ELF-1 (cell line): ENCODE results near the gene LYPD6B.

ENCODE experiments used
- DNase-seq: peaks from one replicate; pipeline ENCODE4 v3.0.0-alpha.2; 2016; ENCODE audit warnings: low read depth, low spot score

Gene LYPD6B

DNA sequence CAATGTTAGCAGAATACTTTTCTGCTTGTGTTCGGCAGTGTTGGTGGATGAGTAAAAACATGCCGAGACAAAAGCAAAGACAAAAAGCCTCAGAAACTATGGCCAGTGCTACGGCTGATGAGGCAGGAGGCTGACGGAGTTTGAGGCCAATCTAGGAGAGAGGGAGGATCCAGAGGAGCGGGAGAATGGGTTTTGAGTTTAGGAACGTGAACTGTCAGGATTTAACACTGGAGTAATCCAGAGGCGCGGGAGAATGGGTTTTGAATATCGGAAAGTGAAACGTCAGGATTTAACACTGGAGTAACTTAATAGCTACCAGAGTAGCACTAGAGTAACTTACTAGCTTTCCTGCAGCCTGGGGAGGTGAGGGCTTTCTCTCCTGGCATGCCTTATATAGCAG, 37.4 kb downstream of the LYPD6B start:
- peak; percentile 30 for DNase-seq

DNA sequence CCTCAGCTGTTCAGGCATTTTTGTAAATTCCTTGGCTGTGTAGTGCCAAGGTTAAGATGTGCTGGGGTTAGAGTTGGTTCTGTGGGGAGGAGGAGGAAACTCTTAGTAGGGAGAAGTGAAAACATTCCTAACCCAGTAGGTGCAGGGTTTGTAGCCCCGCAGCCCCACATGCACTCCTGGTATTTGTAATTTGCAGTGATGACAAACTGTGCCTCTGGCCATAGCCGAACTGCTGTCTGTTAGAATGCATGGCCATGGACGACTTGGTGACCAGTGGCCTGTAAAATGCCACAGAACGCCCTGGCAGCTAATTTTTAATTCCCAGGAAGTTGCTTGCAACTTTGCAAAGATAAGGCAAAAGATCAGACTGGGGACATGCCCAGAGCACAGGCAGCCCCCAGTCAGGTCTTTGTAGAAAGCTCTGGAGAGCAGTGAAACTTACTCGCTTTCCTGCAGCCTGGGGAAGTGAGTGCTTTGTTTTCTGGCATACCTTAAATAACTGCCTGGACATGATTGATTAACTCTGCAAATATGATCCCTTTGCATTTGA, 38.4 kb downstream of the LYPD6B start:
- peak; percentile 88 for DNase-seq

DNA sequence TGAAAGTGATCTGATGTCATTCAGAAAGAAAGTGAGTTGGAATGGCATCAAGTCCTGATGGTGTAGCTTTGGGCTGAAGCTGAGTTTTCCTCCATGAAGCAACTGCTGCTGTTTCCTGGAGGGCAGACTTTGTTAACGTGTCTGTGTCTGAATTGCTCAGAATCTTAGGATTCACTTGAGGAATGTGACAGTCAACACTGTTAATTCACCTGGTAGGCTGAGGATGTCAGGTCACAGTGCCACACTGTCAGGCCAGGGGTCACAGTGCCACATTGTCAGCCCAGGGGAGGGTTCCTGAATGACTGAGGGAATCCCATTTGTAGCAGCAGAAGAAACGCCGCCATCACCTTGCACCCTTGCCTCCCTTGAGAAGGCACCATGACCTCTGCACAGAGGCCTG, 39.4 kb downstream of the LYPD6B start:
- DNase-seq, result peak; percentile 53

DNA sequence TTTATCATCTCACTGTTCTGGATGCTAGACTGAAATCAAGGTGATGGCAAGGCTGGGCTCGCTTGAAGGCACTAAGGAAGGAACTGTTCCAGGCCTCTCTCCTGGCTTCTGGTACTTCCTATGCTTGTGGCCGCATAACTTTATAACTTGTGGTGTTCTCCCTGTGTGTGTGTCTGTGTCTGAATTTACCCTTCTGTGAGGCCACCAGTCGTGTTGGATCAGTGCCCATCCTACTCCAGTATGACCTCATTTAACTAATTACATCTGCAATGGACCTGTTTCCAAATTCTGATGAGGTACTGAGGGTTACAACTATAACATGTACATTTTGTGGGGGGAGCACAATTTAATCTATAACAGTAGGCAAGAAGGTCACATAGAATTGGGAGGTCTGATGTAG, 41.6 kb downstream of the LYPD6B start:
- DNase-seq, result no peak

DNA sequence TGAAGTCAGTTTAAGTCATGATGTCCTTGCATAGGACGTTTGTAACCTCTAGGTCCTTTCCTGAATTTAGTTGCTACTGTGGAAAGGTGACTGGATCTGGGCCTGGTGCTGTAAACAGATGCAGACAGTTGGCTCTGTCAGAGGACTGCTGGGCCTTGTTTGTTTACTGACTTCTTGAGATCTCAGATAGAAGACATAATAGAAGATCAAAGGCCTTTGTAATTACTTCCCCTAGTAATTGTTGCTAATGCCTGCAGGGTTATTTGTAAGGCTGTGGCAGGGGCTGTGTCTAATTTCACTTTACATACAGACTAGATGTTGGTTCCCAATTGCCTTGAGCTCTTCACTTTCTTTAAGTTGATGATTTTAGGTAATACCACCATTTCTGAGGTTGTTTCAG, 42.5 kb downstream of the LYPD6B start:
- DNase-seq, result peak; percentile 87

DNA sequence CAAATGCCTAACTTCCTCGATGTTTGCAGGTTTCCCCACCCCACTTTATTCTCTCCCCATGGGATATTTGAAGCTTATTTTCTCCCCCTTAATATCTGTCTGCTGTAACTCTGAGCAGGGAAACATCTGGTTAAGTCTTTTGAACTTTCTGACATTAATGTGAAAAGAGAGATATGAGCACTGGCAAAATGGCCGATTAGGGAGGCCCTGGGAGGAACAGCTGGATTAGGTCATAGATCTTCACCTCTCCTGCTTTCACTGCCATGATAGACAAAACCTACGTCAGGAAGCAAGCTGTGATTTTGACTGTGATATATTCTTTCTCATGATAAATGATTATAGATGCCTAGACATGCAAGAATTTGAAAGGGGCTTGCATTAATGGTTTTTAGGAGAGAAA, 43.6 kb downstream of the LYPD6B start:
- no peak for DNase-seq

DNA sequence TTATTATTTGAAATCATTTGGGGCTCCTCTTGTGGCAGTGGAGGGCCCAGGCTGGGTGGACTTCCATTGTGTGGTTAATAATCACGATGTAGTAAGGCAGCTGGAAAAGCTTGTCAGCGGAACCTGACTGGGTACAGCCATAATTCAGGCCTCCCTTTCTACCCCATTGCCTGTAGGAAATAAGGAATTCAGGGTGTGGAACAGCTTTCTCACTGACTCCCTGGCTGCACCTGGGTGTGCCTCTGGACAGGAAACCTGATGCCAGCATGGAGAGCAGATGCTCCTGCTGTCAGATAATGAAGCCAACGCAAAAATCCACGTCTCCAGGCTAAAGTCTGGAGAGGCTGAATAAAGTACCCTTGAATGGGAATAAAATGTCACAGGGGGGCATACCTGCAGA, 44.2 kb downstream of the LYPD6B start:
- DNase-seq, result peak; percentile 58

DNA sequence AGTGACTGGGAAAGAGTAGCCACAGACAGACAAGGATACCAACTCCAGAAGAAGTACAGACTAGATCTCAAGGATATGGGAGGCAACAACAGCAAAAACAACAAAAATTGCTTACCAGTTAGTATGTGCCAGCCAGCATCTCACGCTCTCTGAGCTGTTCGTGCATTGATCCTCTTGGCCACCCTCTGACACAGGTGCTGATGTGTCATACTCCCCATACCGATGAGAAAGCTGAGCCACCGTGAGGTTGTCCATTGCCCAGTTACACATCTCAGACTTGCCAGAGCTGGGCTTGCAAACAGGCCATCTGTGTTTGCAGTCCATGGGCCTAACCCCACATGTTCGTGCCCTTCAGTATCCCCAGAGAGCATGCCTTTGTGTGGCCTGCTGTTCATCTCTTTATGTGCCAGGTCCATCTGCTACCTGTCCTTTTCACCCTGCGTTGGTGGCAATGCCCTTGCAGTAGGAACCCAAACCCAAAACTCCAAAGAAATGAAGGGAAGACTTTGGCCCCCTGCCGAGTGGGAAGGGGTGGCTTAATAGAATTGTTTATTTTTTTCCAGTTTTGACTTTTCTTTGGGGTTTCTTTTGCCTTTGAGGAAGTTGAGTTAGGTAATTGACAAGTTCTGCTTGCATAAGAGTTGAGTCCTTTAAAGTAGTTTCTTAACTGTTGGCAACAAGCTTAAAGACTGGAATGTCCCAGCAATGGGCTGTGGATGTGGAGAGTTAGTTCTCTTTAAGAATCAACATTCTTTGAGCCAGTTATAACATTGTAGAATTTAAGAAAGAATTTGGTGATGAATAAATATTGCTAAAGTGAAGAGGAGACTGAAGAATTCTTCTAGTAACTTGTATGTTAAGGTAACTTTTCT, 46.7 kb downstream of the LYPD6B start:
- DNase-seq, result no peak

DNA sequence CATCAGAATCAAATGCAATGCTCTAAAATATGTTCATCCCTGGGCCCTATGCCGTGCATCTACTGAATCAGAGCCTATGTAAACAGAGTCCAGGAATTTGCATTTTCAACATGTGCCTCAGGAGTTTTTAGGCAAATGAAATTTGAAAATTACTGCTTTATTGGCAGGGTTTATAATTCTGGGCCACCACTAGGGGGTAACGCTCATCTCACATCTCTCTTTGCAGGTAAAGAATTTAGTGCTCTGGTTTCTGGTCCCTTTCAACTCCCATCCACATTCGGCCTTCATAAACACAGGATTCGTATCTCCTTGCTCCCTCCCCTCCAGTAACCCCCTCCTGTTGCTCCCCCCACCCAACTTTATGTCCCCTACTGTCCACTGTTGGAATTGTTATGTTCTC, 49.3 kb downstream of the LYPD6B start:
- no peak for DNase-seq

DNA sequence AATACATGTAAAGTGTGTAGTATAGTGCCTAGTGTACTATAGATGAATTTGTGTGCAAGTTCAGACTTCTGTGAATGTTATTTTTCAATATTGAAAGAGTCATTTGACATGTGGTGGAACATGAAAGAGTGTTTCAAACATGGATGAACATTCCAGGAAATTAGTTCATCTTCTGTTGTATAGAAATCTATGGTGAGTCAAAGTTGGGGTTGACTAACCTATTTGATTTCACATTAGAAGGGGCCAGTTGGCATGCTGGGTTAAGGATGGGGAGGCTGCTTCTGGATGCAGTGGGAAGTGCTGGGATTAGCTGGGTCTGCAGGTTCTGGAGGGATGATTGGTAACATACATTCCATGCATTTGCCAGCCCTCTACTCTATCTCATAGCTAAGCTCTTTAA, 50.6 kb downstream of the LYPD6B start:
- no peak for DNase-seq

DNA sequence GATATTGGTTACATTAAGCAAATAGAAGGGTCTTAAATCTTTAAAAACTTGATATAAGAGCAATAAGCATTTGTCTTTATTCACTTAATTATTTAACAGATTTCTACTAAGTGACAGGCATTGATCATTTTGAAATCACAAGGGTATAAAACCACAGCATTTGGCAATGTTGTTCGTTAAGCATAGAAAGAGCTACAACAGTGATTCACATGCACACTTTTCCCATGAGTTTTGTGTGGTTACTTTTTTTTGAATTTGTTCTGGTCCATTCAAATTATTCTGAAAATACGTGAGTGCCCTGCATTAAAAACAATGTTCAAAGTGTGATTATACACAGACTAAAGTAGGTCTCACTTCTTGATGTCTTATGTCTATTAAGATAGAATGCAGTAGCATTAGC, 52.2 kb downstream of the LYPD6B start:
- no peak for DNase-seq

DNA sequence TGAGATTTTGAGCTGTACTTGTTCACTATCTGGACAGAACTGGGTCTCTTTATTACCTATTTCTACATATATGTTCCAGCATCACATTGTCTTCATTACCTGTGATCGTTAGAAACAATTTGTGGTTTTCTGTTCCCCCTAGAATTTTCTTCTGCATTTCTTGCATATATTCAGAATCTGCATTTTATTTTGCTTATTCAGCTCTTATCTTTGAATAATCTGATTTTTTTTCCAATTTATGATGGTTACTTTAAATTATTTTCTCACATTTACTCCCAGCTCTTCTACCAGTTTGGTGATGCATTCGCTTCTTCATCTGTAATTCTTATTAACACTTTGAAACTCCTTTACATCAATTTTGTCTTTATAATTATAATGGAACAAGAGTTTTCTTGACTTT, 55.1 kb downstream of the LYPD6B start:
- no peak for DNase-seq

DNA sequence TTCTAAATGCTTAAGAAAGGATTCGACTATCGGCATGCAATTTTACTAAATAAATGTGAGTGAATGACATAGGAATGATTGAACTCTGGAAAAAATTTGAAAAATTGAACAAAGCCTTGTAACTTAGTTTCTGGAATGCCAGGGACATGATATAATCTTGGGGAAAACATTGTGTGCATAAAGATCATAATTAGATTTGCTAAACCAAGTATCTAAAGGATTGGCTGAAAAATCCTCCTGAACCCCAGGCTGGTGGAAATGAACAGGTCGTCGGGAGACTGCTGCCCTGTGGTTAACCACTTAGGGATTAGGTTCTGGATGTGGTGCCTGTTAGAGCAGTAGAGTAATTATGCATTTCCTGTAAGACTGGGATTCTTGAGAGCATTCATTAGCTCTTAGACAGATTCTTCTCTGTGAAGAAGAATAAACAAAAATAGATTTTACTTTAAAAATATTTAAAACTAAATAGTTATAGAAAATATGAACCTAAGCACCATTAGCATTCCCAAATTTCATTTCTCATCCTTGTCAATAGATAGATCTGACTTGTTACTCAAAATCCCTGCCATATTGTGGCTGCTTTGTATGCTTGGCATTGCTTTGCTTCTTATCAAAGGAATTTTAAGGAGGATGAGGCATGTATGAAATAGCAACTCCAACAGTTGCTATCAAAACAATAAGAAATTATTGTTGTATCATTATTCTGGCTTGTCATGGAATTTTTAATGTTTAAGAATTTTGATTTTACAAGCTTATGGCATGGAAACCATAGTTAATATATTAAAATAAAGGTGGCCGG, 55.9 kb downstream of the LYPD6B start:
- DNase-seq, result no peak

DNA sequence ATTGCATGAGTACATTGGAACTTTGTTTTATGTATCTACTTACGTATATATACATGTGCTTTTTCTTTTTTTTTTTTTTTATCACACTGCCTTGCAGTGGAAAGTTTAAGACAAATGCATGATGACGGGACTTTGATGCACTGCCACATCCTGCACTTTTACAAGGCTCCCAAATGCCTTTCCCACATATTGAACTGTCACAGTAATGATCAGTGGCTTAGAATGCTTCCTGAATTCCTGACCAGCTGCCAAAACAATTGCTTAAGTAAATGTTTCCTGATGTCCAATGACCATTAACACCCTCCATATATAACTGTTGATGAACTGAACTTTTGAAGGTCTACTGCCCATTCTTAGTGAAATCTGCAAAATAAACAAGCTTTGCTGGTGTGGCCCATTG, 60.2 kb downstream of the LYPD6B start:
- no peak for DNase-seq

DNA sequence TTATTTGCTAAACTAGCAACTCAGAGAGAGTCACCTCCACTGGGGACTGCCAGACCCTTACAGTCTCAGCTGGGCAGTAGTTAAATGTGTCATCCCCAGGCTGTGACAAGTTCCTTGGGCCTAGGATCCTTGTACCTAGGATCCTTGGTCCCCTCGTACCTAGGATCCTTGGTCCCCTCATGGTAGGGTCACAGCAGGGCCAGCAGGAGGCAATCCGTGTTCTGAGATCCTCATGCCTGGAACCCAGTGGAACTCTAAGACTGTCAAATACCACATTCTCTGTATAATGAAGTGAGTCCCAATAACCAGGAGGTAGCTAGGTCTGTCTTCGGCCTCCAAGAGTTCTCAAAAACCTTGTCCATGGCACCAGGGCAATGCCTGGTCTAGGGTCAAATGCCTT, 60.8 kb downstream of the LYPD6B start:
- DNase-seq, result no peak

DNA sequence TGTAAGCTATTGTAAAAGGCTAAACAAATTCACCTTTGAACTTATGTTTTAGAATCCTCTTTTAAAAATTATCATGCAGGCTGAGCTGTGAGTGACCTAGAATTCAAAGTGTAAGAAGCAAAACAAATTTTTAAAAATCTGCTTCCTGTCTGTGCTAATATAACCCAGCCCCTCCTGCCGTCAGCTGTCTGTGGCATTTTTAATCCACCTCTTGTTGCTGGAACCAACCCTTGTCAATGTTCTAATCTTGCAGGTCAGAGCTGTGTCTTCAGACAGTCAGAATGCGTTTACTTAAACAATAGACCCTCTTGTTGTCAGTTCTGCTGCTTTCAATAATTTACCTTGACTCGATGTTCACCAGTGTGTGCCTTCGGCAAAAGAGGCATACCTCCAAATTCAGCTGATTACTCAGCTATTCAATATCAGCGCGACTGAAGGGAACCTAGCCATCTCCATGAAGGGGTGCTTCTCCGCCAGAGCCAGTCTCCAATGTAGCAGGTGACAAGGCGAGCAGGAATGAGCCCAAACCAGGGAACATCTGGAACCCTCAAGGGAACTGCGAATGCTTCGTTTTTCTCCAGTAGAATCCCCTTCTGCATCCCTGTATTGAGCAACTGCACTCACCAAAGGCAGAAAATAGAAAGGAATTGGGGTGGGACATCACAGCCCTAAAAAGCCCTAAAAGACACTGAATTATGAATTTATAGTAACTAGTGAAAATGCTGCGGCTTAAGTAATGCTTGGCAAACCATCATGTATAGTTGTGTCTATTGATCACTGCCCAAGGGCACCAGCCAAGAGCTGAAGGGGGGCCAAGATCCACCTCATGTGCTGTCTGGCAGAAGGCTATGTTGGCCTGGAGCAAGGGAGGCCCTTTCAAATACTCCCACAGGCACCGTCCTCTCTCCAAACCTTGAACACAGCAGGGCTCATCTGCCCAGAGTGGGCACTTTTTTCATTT, 62.5 kb downstream of the LYPD6B start:
- no peak for DNase-seq

DNA sequence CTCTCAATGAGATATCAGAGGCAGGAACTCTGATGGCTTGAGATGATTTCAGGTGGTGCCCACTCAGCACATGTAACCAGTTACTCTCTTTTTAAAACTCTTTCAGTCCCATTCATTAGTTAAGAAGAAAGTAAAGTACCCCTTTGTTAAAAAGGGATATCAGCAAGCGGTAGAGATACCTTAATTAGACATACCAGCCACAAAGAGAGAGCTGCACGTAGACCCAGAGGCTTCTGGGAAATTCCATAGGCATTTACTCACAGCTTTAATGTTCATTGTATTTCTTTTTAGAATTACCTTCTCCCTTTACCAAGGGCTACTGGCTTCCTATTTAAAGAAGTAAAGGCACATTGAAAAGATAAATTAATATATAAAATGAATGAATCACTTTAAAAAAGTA, 63.3 kb downstream of the LYPD6B start:
- no peak for DNase-seq

DNA sequence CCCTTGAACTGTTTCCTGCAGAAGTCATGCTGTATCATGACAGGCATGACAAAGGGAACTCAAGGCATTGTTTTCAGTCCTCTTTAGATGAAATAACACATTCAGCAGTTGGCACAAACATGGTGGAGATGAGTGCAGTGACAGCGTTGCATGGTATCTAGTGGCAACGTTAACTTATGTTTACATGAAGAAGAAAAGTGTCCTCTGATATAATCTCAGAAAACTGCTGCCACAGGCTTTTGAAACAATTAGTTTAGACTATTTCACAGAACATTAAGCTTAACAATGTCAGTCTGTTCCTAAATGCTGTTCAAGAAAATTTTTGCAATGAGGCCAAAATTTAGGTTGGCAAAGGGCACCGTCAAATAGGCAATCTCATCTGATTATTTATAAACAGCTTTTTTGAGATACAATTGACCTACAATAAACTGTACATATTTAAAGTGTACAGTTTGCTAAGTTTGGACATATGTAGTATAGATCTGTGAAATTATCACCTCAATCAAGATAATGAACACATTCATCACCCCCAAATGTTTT, 64.7 kb downstream of the LYPD6B start:
- no peak for DNase-seq

DNA sequence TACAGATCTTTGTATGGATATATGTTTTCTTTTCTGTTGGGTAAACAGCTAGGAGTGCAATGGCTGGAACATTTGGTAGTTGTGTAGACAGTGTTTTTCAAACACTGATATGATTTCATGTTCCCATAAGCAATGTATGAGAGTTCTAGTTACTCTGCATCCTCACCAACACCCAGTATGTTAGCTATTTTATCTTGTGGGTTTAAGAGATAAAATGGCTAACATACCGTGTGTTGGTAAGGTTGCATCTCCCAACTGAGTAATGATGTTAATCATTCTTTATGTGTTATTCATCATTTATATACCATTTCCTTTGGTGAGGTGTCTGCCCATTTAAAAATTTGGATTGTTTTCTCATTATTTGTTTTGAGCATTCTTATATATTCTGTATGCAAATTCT, 65.7 kb downstream of the LYPD6B start:
- no peak for DNase-seq

DNA sequence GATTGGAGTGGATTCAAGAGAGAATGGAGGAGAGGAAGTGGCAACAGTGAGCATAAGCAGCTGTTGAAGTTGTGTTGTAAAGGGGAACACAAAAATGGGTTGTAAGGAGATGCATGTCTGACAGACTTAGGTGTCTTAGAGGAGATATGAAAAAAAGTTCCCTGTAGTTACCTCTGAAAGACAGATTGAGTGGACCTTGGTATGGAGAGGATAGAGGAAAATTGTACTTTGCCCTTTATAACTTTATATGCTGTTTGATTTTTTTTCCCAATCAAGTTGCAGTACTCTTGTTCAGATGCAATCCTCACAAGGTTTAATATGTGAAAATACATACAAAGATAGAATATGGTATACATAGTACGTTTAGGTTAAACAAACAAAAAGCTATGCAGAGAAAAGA, 73.6 kb downstream of the LYPD6B start:
- no peak for DNase-seq

DNA sequence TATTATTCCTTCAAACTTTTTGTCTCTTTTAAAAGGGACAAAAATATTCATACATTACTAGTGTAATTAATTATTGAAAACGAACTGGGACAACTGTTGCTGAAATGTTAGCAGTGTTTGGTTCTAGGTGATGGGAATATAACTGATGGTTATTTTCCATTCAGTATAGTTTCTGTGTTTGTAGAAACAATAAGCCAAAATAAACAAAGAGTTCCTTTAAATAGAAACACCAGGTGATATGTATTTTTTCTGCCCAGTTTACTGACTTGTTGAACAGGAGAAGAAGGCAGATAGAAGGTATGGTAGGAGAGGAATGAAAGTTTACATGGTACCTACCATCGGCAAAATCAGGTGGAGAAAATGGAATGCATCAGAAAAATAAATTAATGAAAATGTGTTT, 74.2 kb downstream of the LYPD6B start:
- no peak for DNase-seq
